Measurements from ENCODE around the gene POM121L2. TPM values are rescaled to one million over a fixed set of nuclear protein-coding genes. Genes with fewer than 3 reads are reported as not detected.

POM121L2 gene
- total and polyA plus RNA-seq, 2 donors (not counting 3 experiments of a cell fraction or from before 2014, with no cell fraction given): not detected

DNA sequence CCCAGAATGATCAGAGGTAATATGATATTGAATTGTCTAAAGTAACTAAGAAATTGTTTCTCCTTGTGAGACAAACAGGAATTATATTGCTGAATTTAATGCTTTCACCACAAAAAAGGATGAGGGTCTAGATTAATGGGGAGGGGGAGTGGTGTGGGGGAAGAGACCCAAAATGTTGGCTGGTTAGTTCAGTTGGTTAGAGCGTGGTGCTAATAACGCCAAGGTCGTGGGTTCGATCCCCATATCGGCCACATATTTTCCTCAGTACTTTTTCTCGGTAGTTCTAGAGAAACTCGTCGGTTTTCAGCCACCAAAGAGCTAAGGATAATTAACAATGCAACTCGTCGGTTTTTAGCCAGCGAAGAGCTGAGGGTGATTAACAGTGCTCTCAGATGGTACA lies 38.3 kb downstream of the POM121L2 start:
- ChIA-PET POLR2A (no interaction called here), CTCF (interaction anchor here (0.6 to 1.0 kb wide), 2 partner anchors 39 to 334 kb away, joined by 3 to 5 read pairs; no protein-coding TSS in a partner anchor)
- Histone ChIP-seq H3K4me1 (ENCODE audit: control insufficient read depth, extremely low read depth, insufficient read depth, low read length) (no peaks in the 10 kb centered on the region), H3K9me3 (replicated peaks; ENCODE audit: control insufficient read depth, insufficient read depth, low read length) (no peaks in the 10 kb centered on the region), H3K9me1 (replicated peaks; ENCODE audit: control insufficient read depth, extremely low read depth, insufficient read depth, low read length) (no peaks in the 10 kb centered on the region), H3K4me2 (ENCODE audit: insufficient read depth, low read length) (no peak overlapping the region), H3K79me2 (ENCODE audit: control insufficient read depth, insufficient read depth, low read length) (no peaks in the 10 kb centered on the region), H2AFZ (ENCODE audit: low read depth, low read length) (no peak overlapping the region), H3K27me3 (ENCODE audit: control insufficient read depth in 2 of 2, insufficient read depth in 2 of 2, low read length in 2 of 2) (peaks cover 5 to 6% of the 10 kb centered on the region in 2 experiments), H3K4me3 (replicated peaks in 1 of 3; ENCODE audit: insufficient read depth in 1 of 3, low read depth in 1 of 3, low read length in 3 of 3) (no peak overlapping the region), H4K20me1 (replicated peaks; ENCODE audit: control insufficient read depth, extremely low read depth, insufficient read depth, low read length) (no peaks in the 10 kb centered on the region), H3K27ac (ENCODE audit: insufficient read depth, low read depth, low read length) (no peak overlapping the region), H3K9ac (replicated peaks; ENCODE audit: extremely low read depth, insufficient read depth, low read length) (no peak overlapping the region), H3K36me3 (ENCODE audit: control insufficient read depth in 2 of 2, extremely low read depth in 1 of 2, insufficient read depth in 2 of 2, low read length in 2 of 2) (no peaks in the 10 kb centered on the region)
- BruUV-seq (replicated peaks): no TSS peak
- dilution Hi-C loops (cut with MboI; ENCODE audit: extremely low pct_ligation_motif_present, low sequenced_read_pairs): no loop called here
- DNase-seq (ENCODE audit: low read depth, low spot score) (no peak), FAIRE-seq (no peak)
- intact Hi-C loops (cut with micrococcal nuclease): no loop called here
- TF ChIP-seq JUN (IDR thresholded peaks at IDR 0.05; ENCODE audit: borderline replicate concordance, insufficient read depth, insufficient read length, low read depth) (no peak), EZH2 (IDR thresholded peaks at IDR 0.05; ENCODE audit: borderline replicate concordance, low read depth, low read length, severe bottlenecking) (no peak), MYC (IDR thresholded peaks at IDR 0.05; ENCODE audit: low read depth, low read length) (no peak), GATA2 (IDR thresholded peaks at IDR 0.05; ENCODE audit: insufficient read depth, insufficient read length, low read depth, low read length) (no peak), POLR2A (IDR thresholded peaks at IDR 0.05; ENCODE audit: low read depth, low read length) (no peak)
- TF ChIP-seq, protein P1, sequence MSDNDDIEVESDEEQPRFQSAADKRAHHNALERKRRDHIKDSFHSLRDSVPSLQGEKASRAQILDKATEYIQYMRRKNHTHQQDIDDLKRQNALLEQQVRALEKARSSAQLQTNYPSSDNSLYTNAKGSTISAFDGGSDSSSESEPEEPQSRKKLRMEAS (IDR thresholded peaks at IDR 0.05; ENCODE audit: insufficient read depth, insufficient read length): no peak

DNA sequence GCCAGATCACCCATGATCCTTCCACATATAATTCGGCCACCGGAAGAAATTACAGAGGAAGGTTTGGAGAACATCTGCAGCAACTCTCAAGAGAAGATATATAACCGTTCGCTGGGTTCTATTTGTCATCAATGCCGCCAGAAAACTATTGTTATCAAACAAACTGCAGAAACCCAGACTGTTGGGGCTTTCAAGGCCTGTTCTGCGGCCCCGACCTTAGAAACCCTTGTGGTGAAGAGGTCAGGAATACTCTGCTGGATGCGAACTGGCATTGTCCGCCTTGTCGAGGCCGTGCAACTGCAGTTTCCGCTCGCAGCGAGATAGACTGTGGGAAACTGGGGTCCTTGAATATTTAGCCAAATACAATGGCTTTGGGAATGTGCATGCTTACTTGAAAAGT lies 43.3 kb downstream of the POM121L2 start:
- H3K79me2 ChIP-seq (ENCODE audit: control insufficient read depth, insufficient read depth, low read length): no peaks in the 10 kb centered on the region
- intact Hi-C loops (cut with micrococcal nuclease) (no loop called here), dilution Hi-C loops (cut with MboI; ENCODE audit: extremely low pct_ligation_motif_present, low sequenced_read_pairs) (no loop called here)
- TF ChIP-seq POLR2A (IDR thresholded peaks at IDR 0.05; ENCODE audit: low read depth, low read length) (no peak), POLR2AphosphoS5 (IDR thresholded peaks at IDR 0.05; ENCODE audit: insufficient read depth, low read depth, low read length) (no peak), MYC (IDR thresholded peaks at IDR 0.05; ENCODE audit: low read depth, low read length) (no peak), FOS (IDR thresholded peaks at IDR 0.05; ENCODE audit: borderline replicate concordance, insufficient read depth, low read length) (no peak), GATA2 (IDR thresholded peaks at IDR 0.05; ENCODE audit: insufficient read depth, insufficient read length, low read depth, low read length) (no peak), JUN (IDR thresholded peaks at IDR 0.05; ENCODE audit: borderline replicate concordance, insufficient read depth, insufficient read length, low read depth) (no peak), EZH2 (IDR thresholded peaks at IDR 0.05; ENCODE audit: borderline replicate concordance, low read depth, low read length, severe bottlenecking) (no peak)
- TF ChIP-seq, protein P1 (IDR thresholded peaks at IDR 0.05; ENCODE audit: insufficient read depth, insufficient read length): no peak
- TF ChIP-seq, protein P2, sequence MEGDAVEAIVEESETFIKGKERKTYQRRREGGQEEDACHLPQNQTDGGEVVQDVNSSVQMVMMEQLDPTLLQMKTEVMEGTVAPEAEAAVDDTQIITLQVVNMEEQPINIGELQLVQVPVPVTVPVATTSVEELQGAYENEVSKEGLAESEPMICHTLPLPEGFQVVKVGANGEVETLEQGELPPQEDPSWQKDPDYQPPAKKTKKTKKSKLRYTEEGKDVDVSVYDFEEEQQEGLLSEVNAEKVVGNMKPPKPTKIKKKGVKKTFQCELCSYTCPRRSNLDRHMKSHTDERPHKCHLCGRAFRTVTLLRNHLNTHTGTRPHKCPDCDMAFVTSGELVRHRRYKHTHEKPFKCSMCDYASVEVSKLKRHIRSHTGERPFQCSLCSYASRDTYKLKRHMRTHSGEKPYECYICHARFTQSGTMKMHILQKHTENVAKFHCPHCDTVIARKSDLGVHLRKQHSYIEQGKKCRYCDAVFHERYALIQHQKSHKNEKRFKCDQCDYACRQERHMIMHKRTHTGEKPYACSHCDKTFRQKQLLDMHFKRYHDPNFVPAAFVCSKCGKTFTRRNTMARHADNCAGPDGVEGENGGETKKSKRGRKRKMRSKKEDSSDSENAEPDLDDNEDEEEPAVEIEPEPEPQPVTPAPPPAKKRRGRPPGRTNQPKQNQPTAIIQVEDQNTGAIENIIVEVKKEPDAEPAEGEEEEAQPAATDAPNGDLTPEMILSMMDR (IDR thresholded peaks at IDR 0.05; ENCODE audit: extremely low read depth in 1 of 2, insufficient read depth in 1 of 2, low read depth in 1 of 2, low read length in 2 of 2): no peak
- H3K9ac ChIP-seq (replicated peaks; ENCODE audit: extremely low read depth, insufficient read depth, low read length): no peak overlapping the region
- no peak overlapping the region for H3K27ac ChIP-seq (ENCODE audit: insufficient read depth, low read depth, low read length)
- DNase-seq (ENCODE audit: low read depth, low spot score) (no peak), FAIRE-seq (no peak)
- H2AFZ ChIP-seq (ENCODE audit: low read depth, low read length): no peak overlapping the region
- ChIA-PET CTCF (no interaction called here), POLR2A (no interaction called here)
- H3K9me1 ChIP-seq (replicated peaks; ENCODE audit: control insufficient read depth, extremely low read depth, insufficient read depth, low read length): no peaks in the 10 kb centered on the region
- H4K20me1 ChIP-seq (replicated peaks; ENCODE audit: control insufficient read depth, extremely low read depth, insufficient read depth, low read length): no peaks in the 10 kb centered on the region
- H3K9me3 ChIP-seq (replicated peaks; ENCODE audit: control insufficient read depth, insufficient read depth, low read length): no peaks in the 10 kb centered on the region
- no peaks in the 10 kb centered on the region for H3K36me3 ChIP-seq (ENCODE audit: control insufficient read depth in 2 of 2, extremely low read depth in 1 of 2, insufficient read depth in 2 of 2, low read length in 2 of 2)
- H3K4me3 ChIP-seq (replicated peaks in 1 of 3; ENCODE audit: insufficient read depth in 1 of 3, low read depth in 1 of 3, low read length in 3 of 3): no peak overlapping the region
- peaks cover 10 to 15% of the 10 kb centered on the region in 2 experiments for H3K27me3 ChIP-seq (ENCODE audit: control insufficient read depth in 2 of 2, insufficient read depth in 2 of 2, low read length in 2 of 2)
- no peak overlapping the region for H3K4me2 ChIP-seq (ENCODE audit: insufficient read depth, low read length)
- BruUV-seq (replicated peaks): no TSS peak
- H3K4me1 ChIP-seq (ENCODE audit: control insufficient read depth, extremely low read depth, insufficient read depth, low read length): no peaks in the 10 kb centered on the region
